ENCODE measurements around the gene ID1. TPM values are rescaled to one million over a fixed set of nuclear protein-coding genes. Genes with fewer than 3 reads are reported as not detected.
"Not testable (repeated sequence)": the region's sequence is repeated elsewhere in the genome, so short reads cannot be mapped to it uniquely, and the experiment has no call there.

ID1 gene
- polyA plus RNA-seq, 3 donors, result 207 to 230 (median 226) TPM

DNA sequence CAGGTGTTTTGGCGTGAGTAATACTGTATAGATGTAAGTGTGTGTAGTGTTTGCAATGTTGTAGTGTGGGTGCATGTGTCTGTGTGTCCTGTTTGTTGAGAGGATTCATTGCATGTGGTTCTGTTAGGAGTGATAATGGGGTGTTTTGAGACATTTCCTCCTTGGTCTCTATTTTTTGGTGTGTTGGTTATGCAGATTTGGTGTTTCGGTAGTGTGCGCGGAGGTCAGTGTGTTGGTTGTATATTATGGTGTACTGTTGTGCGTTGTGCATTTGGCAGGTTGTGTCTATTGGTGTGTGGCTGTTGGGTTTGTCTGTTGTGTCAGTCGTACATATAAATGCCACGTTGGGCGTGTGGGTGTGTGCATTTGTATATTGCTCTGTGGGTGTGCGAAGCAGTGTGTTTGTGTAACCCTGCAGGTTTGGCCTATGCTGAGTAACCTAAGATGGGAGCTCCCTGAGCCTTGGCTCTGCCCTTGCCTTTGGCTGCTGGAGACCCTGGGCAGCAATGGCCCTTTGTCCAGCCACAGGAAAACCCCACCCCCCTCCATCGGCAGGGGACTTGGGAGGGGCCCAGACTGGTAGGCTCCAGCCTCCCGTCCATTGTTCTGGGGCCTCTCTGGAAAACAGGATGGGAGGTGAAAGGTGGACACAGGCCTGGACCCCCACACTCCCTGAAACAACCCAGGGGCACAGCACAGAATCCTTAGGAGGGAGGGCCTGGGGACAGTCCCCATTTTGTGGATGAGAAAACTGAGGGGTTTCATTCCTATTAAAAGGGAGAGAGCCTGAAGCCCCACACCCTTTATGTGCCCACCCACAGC, 10.3 kb upstream of the ID1 start:
- no peak for DNase-seq

DNA sequence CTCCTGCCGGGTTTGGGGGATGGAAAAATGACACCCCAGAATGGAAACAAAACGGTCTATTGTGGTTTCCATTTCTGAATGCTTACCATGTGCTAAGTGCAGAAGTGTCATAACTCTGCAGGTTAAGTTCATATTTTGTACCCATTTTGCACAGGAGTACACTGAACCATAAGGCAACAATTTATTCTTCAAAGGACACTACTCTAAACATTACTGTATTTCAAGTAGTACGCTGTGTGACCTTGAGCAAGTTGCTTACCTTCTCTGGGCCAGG, 9.8 kb upstream of the ID1 start:
- no peak for DNase-seq

DNA sequence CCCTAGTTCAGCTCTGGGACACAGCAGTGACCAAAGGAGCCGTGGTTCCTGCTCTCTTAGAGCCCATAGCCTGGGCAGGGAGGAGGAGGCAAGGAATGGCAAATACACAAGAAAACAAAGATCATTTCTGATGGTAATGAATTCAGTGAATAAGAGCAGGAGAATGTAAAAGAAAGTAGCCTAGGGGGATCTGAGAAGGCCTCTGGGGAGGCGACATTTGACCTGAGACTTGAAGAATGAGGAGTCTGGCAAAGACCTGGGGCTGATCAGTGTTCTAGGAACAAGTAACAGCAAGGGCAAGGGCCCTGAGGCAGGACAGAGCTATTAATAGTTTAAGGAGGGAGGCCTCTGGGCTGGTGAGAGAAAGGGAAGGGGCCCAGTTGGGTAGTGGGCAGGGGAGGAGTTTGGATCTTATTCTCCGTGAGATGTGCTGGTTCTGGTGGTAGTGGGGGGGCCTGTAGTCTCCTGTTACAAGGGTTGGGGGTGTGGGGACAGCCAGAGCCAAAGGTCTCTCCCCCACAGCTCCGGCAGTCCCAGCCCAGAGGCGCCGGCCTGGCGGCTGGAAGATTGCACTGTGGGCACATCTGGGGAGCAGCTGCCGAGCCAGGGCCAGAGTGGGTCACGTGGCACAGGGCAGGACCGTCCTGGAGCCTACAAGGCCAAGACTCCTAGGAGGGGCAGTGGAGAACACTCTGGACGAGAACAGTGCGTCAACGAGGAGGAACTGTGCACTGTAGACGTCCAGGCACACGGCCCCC, 9.3 kb upstream of the ID1 start:
- DNase-seq, result peak; percentile 71

DNA sequence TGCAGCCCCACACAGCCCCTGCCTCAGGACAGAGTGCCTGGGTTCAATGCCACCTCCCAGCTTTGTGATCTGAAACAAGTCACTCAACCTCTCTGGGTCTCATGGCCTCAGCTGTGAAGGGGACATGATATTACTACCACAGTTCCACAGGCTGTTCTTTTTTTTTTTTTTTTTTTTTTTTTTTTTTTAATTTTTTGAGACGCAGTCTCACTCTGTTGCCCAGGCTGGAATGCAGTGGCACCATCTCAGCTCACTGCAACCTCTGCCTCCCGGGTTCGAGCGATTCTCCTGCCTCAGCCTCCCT, 8.7 kb upstream of the ID1 start:
- not testable (repeated sequence) for DNase-seq

DNA sequence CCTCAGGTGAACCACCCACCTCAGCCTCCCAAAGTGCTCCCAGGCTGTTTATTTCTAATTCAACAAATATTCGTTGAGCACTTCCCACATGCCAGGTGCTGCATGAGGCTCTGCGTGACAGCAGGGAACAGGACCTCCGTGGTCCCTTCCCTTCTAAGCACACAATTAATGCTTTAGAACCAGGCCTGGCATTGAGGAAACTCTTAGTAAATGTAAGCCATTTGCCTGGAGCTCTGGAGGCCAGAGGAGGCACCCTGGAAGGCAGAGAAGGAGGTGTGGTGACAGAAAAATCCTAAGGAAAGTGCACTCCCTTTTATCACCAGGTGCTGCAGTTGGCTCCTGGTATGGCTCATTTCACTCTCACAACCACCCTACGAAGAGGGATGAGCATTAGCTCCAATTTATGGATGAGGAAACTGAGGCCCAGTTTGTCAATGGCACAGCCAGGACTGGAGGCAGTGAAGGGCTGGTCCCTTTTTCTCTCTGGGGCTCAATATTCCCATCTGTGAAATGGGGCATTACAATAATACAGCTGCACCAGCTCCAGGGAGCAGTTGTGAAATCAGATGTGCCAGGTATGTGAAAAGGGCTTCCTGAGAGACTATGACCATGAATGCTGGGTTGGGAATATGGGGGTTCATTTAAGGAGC, 8.1 kb upstream of the ID1 start:
- DNase-seq, result no peak

DNA sequence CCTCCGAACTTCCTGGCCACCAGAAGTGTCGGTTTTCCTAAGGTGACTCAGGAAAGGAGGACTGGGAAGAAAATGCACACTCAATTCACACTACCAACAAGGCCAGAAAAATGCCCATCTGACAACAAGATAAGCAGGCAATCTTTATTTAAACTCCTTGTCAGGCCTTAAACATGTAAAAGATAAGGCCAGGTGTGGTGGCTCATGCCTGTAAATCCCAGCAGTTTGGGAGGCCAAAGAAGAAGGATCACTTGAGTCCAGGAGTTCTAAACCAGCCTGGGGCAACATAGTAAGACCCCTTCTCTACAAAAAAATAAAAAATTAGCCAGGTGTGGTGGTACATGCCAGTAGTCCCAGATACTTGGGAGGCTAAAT, 7.6 kb upstream of the ID1 start:
- no peak for DNase-seq

DNA sequence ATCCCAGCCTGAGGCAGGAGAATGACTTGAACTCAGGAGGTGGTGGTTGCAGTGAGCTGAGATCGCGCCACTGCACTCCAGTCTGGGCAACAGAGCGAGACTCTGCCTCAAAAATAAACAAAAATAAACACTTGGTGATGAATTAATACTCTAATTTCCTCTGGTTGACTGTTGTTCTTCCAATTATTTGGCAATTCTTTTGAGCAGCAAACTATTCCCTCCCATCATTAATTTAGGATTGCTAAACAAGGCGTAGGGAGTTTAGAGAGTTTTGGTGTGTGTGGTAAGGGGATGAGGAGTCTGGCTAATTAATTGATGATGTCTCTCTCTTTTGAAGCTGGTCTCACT, 2.7 kb upstream of the ID1 start:
- DNase-seq, result no peak

DNA sequence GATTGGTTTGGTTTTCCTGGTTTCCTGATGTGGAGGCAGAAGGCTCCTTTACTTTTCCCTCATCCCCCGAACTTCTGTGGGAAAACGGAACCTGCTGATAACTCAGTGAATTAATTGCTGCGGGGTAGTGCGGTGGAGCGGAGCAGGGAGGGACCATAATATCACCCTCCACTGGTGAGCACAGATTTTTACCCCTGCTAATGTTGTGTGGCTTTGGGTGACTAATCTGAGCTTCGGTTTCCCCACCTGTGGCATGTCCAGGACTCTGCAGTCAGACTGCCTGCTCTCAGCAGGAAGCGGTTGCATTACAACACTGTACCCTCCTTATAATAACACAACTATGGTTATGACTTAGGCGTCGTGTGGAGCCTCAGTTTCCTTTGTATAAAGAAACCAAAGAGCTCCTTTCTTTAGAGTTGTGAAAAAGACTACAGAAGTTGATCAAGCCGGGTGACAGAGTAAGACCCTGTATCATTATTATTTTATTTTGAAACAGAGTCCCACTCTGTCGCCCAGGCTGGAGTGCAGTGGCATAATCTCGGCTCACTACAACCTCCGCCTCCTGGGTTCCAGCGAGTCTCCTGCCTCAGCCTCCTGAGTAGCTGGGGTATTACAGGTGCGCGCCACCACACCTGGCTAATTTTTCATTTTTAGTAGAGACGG, 2.2 kb upstream of the ID1 start:
- no peak for DNase-seq

DNA sequence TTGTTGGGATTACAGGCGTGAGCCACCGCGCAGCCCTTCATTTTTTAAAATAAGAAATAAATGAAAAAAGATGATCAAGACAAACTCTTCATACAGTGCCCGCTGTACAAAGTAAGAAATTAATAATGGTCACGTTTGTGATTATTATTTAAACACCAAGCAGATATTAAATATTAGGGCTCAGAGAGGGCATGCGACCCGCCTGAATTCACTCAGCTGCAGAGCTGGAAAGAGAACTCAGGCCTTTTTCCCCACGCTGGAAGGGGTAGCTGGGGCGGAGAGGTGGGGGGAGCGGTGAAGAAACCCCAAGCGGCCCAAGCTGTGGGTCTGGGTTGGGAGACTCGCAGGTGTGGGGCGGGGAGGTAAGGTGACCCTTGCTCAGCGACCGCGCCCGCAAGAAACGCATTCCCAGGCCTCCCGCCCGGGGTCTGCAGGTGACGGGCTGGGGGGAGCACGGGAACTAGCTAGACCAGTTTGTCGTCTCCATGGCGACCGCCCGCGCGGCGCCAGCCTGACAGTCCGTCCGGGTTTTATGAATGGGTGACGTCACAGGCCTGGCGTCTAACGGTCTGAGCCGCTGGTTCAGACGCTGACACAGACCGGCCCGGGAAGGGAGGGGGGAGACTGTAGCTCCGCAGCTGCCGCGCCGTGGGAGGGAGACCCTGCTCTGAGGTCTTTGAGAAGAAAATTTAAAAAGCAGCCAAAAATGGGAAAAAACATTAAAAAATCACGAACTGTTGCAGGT, 1.1 kb upstream of the ID1 start:
- peak; percentile 99 for DNase-seq

DNA sequence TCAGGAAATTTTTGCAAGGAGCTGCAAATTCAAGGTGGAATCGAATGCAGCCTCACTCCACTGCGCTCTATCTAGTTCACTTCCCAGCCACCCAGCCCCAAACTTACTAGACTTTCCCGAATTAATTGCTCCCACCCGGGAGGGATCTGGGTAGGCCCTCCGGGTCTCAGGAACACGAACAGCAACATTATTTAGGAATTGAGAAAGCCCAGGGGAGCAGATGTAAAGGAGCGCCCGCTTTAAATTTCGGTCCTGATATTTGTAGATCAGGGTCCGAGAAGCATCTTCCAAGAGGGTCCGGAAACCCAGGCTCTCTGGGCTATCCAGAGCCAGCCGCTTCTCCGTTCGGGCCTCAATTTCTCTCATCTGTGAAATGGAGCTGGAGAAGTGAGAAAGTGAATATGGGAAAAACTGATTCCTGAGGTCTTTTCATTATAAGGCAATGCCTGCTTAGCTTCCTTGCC, 490 bp upstream of the ID1 start:
- DNase-seq, result no peak

DNA sequence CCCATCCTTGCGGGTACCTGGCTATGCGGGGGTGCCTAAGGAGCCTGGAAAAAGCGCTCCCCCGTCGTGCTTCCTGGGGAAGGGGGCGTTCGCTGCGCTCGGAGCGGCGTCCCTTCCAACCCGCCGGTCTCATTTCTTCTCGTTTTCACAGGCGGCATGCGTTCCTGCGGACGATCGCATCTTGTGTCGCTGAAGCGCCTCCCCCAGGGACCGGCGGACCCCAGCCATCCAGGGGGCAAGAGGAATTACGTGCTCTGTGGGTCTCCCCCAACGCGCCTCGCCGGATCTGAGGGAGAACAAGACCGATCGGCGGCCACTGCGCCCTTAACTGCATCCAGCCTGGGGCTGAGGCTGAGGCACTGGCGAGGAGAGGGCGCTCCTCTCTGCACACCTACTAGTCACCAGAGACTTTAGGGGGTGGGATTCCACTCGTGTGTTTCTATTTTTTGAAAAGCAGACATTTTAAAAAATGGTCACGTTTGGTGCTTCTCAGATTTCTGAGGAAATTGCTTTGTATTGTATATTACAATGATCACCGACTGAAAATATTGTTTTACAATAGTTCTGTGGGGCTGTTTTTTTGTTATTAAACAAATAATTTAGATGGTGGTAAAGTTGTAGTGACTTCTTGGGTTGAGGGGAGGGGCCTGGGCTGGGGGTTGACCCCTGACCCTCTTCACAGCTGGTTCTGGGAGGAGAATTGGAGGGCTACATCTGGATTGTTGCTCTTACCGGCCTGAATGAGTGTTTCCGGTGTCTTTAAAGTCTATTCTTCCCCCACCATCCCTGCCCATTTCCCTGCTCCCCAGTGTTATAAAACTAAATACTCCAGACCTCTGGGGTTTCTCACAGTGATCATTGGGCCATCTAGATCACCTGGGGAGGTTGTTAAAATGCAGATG, 1.1 kb downstream of the ID1 start:
- DNase-seq, result no peak

DNA sequence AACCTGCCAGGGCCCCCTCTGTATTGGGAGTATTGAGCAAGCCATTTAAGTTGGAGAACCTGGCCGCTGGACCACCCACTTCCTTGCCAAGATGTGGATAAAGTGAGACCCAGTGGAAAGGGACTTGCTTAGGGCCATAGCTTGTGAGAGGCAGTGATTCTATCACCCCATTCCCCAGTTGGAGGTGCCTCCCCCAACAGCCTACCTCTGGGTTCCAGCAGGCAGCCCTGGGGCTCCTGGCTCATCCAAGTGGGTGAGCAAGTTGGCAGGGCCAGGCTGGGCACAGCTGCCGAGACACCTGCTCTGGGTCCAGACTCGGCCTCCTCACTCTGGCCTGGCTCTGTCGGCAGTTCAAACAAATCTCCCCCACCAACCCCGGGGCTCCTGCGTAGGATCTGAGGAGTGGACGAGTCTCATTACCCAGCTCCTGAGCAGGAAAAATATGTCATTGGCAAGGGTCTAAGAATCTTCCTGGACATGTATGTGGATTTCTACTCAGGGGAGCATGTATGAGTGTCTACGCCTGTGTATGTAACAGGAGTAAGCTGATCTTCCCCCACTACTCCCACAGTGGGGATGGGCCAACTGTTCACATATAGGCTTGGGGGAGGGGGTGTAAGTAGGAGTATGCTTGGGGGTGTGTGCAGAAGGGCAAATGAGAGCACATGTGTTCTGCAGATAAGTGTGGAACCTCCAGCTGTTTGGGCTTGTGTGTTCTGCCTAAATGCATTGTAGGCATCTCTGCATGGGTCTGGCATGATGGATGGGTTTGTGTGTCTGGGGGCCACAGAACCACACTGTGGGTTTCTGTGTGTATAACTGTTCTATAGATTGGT, 1.9 kb downstream of the ID1 start:
- DNase-seq, result peak; percentile 79

DNA sequence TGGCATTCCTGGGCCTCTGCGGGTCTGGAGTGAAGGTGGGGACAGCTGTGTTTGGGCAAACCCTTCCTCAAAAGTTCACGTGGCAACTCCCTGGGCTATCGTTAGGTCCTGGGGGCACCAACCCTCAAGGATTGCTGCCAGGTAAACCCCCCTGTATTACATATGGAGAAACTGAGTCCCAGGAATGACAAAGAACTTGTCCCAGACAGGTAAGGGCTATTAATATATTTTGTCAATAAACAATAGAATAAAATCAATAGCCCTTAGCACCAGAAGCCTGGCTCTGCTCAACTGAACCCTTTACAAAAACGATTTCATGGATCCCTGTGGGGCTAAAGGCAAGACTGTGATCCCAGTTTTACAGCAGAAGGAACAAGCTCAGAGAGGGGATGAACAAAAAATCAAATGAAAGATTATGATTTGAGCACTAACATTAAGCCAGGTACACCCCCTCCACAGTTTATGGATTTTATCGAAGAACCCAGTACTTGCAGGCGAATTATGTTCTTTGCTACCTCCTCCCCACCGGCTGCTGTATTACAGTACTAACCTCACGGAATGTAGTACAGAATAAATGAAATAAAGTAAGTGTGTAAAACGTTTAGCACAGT, 2.7 kb downstream of the ID1 start:
- no peak for DNase-seq

DNA sequence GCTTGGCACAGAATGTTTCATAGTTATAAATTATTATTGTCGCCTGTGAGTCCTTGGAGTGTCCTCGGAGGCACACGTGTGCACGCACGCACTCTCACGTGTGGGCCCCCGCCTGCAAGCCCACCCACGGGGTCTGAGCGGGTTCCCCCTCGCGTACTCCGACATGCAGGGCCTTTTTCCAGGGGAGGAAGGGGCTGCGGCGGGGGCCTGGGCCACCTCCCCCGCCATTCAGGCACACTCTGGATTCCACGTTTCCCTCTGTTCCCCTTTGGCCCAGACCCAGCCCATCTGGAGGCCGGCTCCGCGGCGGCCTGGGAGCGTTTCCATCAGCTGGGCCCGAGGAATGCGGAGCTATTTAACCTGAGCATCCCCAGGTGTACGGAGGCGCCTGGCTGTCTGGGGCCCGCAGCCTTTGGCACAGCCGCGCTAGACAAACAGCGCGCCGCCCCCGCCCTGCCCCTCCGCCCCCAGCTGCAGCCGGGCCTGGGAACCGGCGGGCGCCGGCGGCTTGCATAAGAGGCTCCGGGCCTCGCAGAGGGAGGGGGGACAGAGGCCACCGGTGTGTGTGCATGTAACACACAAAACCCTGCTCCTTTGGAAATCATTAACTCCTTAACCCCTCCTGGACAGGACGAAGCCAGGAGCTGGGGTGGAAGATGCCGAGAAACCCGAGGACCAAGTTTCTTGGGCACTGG, 3.3 kb downstream of the ID1 start:
- DNase-seq, result peak; percentile 95

DNA sequence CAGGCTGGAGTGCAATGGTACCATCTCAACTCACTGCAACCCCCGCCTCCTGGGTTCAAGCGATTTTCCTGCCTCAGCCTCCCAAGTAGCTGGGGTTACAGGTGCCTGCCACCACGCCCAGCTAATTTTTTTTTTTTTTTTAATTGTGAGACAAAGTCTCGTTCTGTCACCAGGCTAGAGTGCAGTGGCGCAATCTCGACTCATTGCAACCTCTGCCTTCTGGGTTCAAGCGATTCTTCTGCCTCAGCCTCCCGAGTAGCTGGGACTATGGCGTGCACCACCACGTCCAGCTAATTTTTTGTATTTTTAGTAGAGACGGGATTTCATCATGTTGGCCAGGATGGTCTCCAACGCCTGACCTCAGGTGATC, 7.2 kb downstream of the ID1 start:
- DNase-seq, result not testable (repeated sequence)

DNA sequence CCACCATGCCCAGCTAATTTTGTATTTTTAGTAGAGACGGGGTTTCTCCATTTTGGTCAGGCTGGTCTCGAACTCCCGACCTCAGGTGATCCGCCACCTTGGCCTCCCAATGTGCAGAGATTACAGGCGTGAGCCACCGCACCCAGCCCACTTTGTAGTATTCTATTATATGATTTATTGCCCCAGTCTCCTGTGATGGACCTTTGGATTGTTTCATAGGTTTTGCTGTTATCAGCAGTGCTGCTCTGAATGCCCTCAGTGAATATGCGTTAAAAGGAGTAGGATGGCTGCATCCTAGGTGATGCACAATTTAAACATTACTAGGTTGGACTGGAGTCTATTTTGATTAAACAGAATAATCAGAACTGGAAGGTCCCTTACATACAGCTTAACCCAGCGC, 10.3 kb downstream of the ID1 start:
- DNase-seq, result no peak

DNA sequence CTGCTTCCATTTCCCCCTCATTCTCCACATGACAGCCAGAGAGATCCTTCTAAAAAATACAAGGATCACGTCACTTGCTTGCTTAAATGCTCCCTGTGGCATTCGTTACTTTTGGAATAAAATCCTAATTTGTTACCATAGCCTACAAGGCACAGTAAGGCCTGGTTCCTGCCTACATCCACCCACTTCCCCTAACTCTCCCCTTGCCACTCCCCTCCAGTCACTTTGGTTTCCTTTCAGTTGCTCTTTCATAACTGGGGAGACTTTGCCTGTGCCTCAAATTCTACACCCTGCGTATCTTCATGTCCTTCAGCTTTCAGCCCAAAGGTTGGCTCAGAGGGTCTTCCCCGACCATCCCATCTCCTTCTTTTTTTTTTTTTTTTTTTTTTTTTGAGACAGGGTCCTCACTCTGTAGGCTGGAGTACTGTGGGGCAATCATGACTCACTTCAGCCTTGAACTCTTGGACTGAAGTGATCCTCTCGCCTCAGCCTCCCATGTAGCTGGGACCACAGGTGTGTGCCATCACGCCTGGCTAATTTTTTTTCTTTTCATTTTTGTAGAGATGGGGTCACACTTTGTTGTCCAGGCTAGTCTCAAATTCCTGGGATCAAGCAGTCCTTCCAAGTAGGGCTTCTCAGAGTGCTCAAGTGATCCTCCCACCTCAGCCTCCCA, 12.5 kb downstream of the ID1 start:
- no peak for DNase-seq

DNA sequence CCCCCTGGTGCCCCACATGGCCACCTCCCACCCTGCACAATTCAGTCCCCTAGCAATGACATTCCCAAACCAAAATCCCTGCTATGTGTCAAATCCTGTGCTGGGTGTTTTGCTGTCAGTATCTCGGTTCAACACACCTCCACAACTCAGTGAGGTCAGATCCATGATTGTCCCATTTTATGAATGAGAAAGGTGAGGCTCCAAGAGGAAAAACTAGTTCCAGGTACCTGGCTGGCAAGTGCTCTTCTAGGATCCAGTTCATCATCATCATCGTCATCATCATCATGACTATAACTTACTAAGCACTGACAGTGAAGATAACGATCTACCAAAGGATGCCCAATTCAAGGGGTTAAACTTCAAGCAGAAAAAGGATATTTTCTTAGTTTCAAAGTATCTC, 15.2 kb downstream of the ID1 start:
- no peak for DNase-seq

DNA sequence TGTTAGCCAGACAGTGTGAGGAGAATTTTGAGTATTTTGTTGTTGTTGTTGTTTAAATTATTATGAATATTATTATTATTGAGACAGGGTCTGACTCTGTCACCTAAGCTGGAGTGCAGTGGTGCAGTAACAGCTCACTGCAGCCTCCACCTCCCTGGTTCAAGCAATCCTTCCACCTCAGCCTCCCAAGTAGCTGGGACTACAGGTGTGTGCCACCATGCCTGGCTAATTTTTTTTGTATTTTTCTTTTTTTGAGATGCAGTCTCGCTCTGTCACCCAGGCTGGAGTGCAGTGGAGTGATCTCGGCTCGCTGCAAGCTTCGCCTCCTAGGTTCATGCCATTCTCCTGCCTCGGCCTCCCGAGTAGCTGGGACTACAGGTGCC, 18.0 kb downstream of the ID1 start:
- not testable (repeated sequence) for DNase-seq
